Fibroblast of lung (primary cell): ENCODE measurements around the gene GJC2. TPM values are rescaled to one million over a fixed set of nuclear protein-coding genes. Genes with fewer than 3 reads are reported as not detected.

Source experiments
- DNase-seq, 2 donors: peaks; one replicate each; pipeline versions ENCODE4 v3.0.0 to v3.0.0-alpha.2; 2010; ENCODE audit warnings: low read depth in 2 of 2
- H2AFZ ChIP-seq: 2 replicates; pipeline ENCODE4 v1.5.1; 2012; ENCODE audit warnings: low read length, control low read depth, inconsistent platforms
- H3K27ac ChIP-seq: 2 replicates; pipeline ENCODE4 v1.5.1; 2011; ENCODE audit warnings: low read length, control low read depth; ENCODE audit not compliant: insufficient read depth
- H3K27me3 ChIP-seq: 2 replicates; pipeline ENCODE4 v1.5.1; 2011; ENCODE audit warnings: mild to moderate bottlenecking, low read length; ENCODE audit not compliant: control insufficient read depth, insufficient read depth
- H3K36me3 ChIP-seq: 2 replicates; pipeline ENCODE4 v1.5.1; 2011; ENCODE audit warnings: low read length; ENCODE audit not compliant: control insufficient read depth, insufficient read depth
- H3K4me1 ChIP-seq: 2 replicates; pipeline ENCODE4 v1.5.1; 2011; ENCODE audit warnings: low read length; ENCODE audit not compliant: control insufficient read depth, insufficient read depth; ENCODE audit errors: extremely low read depth
- H3K4me2 ChIP-seq: 2 replicates; pipeline ENCODE4 v1.5.1; 2011; ENCODE audit warnings: low read length, control low read depth; ENCODE audit not compliant: insufficient read depth; ENCODE audit errors: extremely low read depth
- H3K4me3 ChIP-seq, 4 experiments: fragments of 200-600 bp in 1 of 4; sonication (generic) in 1 of 4; replicated peaks in 1 of 4; 2 replicates each; pipeline ENCODE4 v1.5.1; 2011 to 2016; ENCODE audit warnings: low read length in 4 of 4, low read depth in 3 of 4, mild to moderate bottlenecking in 3 of 4, control low read depth in 2 of 4, inconsistent platforms in 1 of 4, mixed read lengths in 1 of 4; ENCODE audit not compliant: insufficient read depth in 1 of 4; ENCODE audit errors: control extremely low read depth in 1 of 4
- H3K79me2 ChIP-seq: 2 replicates; pipeline ENCODE4 v1.5.1; 2012; ENCODE audit warnings: mild to moderate bottlenecking, low read length, inconsistent platforms; ENCODE audit not compliant: control insufficient read depth, insufficient read depth
- H3K9ac ChIP-seq: 2 replicates; pipeline ENCODE4 v1.5.1; 2011; ENCODE audit warnings: mild to moderate bottlenecking, low read length, control low read depth; ENCODE audit not compliant: insufficient read depth
- H3K9me3 ChIP-seq: 2 replicates; pipeline ENCODE4 v1.5.1; 2012; ENCODE audit warnings: low read depth, low read length; ENCODE audit not compliant: control insufficient read depth, insufficient read depth
- H4K20me1 ChIP-seq: 2 replicates; pipeline ENCODE4 v1.5.1; 2011; ENCODE audit warnings: low read length; ENCODE audit not compliant: control insufficient read depth, insufficient read depth; ENCODE audit errors: extremely low read depth
- EZH2 ChIP-seq: IDR thresholded peaks from 2 replicates; pipeline ENCODE4 v1.5.1; 2012; ENCODE audit warnings: low read length, control low read depth, mild to moderate bottlenecking; ENCODE audit errors: missing control alignments
- polyA plus RNA-seq, 2 donors: library from polyadenylated mRNA; depleted of rRNA in 1 of 2; stranded (reverse) in 1 of 2; unstranded in 1 of 2; fragments of >200 nt; gene quantifications; 2 replicates each; pipeline ENCODE4 v1.2.1, GENCODE V29; 2011 to 2012; ENCODE audit warnings: missing spikeins in 1 of 2
- total RNA-seq: library from RNA; depleted of rRNA; stranded (reverse); fragments of >200 nt; gene quantifications from 2 replicates; pipeline ENCODE4 v1.2.1, GENCODE V29; 2014
- TF ChIP-seq, protein P1 (sequence below), 2 donors: IDR thresholded peaks in 1 of 2; conservative IDR thresholded peaks in 1 of 2; 1 replicate in 1 of 2; 2 replicates in 1 of 2; pipeline ENCODE4 v1.5.1; 2011 to 2012; ENCODE audit warnings: low read length in 2 of 2, control low read depth in 1 of 2, inconsistent platforms in 1 of 2, low read depth in 1 of 2, mild to moderate bottlenecking in 1 of 2

GJC2 gene
- total and polyA plus RNA-seq, 2 donors (not counting 1 experiment from before 2014, with no cell fraction given), result 1.4 to 13.4 TPM

DNA sequence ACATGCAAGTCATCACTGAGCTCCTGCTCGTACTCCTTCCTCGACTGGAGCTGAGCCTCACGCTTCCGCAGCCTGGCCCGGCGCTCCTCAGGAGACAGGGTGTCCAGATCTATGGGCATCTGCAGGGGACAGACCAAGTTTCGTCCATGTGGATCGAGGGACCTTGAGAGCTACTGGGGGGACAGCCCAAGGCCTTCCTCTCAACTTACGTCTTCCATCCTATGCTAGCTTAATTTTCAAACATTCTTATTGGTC, 43.0 kb upstream of the GJC2 start:
- no peaks in the 10 kb centered on the region for H4K20me1 ChIP-seq
- TF ChIP-seq, protein P1, sequence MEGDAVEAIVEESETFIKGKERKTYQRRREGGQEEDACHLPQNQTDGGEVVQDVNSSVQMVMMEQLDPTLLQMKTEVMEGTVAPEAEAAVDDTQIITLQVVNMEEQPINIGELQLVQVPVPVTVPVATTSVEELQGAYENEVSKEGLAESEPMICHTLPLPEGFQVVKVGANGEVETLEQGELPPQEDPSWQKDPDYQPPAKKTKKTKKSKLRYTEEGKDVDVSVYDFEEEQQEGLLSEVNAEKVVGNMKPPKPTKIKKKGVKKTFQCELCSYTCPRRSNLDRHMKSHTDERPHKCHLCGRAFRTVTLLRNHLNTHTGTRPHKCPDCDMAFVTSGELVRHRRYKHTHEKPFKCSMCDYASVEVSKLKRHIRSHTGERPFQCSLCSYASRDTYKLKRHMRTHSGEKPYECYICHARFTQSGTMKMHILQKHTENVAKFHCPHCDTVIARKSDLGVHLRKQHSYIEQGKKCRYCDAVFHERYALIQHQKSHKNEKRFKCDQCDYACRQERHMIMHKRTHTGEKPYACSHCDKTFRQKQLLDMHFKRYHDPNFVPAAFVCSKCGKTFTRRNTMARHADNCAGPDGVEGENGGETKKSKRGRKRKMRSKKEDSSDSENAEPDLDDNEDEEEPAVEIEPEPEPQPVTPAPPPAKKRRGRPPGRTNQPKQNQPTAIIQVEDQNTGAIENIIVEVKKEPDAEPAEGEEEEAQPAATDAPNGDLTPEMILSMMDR (conservative IDR thresholded peaks at IDR 0.05 in 1 of 2, IDR thresholded peaks at IDR 0.05 in 1 of 2; ENCODE audit: low read depth in 1 of 2, low read length in 2 of 2), result no peak
- TF ChIP-seq EZH2, result no peak
- no peaks in the 10 kb centered on the region for H3K27me3 ChIP-seq
- H3K9me3 ChIP-seq, result no peaks in the 10 kb centered on the region
- no peak overlapping the region for H3K4me3 ChIP-seq
- no peak overlapping the region for H3K9ac ChIP-seq
- H2AFZ ChIP-seq, result no peak overlapping the region
- H3K79me2 ChIP-seq, result peaks cover 18% of the 10 kb centered on the region
- DNase-seq, result no peak
- no peak overlapping the region for H3K4me2 ChIP-seq
- no peaks in the 10 kb centered on the region for H3K4me1 ChIP-seq
- no peak overlapping the region for H3K27ac ChIP-seq
- H3K36me3 ChIP-seq, result peaks cover 9% of the 10 kb centered on the region

DNA sequence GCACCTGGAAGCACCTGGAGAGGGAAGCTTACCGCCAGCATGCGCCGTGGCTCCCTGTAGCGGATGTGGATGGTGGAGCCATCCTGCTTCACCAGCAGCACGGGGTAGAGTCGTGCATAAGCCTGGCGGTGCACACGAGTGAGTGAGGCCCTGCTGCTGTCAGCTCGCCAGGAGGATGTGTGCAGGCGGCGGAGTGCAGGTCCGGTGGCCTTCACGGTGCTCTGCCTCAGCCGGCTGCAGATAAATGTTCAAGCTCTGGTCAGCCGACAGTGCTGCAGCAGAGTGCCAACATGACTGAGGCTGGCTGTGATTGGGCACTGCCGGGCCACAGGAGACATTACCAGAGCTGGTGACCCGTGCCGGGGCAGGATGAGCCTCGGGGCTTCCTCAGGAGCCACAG, 42.1 kb upstream of the GJC2 start:
- Histone ChIP-seq H3K4me3 (no peak overlapping the region), H3K27me3 (no peaks in the 10 kb centered on the region), H3K4me2 (no peak overlapping the region), H3K27ac (no peak overlapping the region), H3K9ac (no peak overlapping the region), H3K79me2 (peaks cover 13% of the 10 kb centered on the region), H4K20me1 (no peaks in the 10 kb centered on the region), H3K36me3 (peaks cover 9% of the 10 kb centered on the region), H3K4me1 (no peaks in the 10 kb centered on the region), H3K9me3 (no peaks in the 10 kb centered on the region), H2AFZ (no peak overlapping the region)
- no peak for DNase-seq
- TF ChIP-seq, protein P1 (conservative IDR thresholded peaks at IDR 0.05 in 1 of 2, IDR thresholded peaks at IDR 0.05 in 1 of 2; ENCODE audit: low read depth in 1 of 2, low read length in 2 of 2), result no peak
- TF ChIP-seq EZH2, result no peak

DNA sequence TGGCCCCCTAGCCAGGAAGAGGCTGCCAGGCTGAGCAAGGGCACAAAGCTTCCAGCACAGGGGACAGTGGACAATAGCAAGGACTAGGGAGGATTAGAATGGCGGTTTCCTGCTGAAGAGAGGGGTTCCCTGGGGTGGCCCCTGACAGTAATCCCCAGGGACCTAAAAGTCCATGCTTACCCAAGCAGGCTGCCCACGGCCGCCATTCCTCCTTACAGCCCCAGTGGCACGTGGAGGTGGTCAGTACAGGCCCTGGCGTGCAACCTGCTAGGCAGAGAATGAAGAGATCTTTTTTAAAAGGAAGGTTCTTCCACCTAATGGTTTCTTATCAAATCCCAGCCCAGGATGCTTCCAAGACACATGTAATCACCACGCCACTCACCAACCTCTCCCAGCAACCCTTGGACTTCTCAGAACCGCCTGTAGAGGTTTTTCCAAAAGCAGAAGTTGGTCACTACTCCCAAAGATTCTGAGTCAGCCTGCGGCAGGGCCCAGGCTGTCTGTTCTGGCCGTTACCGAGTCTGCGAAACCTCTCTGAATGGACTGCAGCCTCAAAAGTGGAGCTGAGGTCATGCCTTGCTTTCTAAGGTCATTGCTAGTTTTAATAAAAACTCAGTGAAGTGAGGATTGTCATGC, 41.6 kb upstream of the GJC2 start:
- Histone ChIP-seq H3K4me3 (peak overlapping the region; percentile 68 to 98 (median 81)), H3K4me2 (peak overlapping the region; percentile 91), H3K36me3 (peaks cover 9% of the 10 kb centered on the region), H3K27ac (peak overlapping the region; percentile 79), H2AFZ (no peak overlapping the region), H4K20me1 (no peaks in the 10 kb centered on the region), H3K9me3 (no peaks in the 10 kb centered on the region), H3K9ac (no peak overlapping the region), H3K79me2 (peaks cover 13% of the 10 kb centered on the region), H3K4me1 (no peaks in the 10 kb centered on the region), H3K27me3 (no peaks in the 10 kb centered on the region)
- TF ChIP-seq EZH2, result no peak
- TF ChIP-seq, protein P1 (conservative IDR thresholded peaks at IDR 0.05 in 1 of 2, IDR thresholded peaks at IDR 0.05 in 1 of 2; ENCODE audit: low read depth in 1 of 2, low read length in 2 of 2), result no peak
- DNase-seq, result no peak
